H9 (cell line): ENCODE measurements around the gene FBXO38. TPM values are rescaled to one million over a fixed set of nuclear protein-coding genes. Genes with fewer than 3 reads are reported as not detected.

ENCODE experiments used
- DNase-seq: peaks from one replicate; pipeline ENCODE4 v3.0.0-alpha.2; 2017
- H2AFZ ChIP-seq: one replicate; pipeline ENCODE4 v1.6.1; 2013; ENCODE audit warnings: mild to moderate bottlenecking, low read length, control low read depth, moderate library complexity
- H2AK5ac ChIP-seq: 2 replicates; pipeline ENCODE4 v1.6.1; 2013; ENCODE audit warnings: low read length, control low read depth, mixed read lengths; ENCODE audit not compliant: insufficient read length
- H2BK120ac ChIP-seq: one replicate; pipeline ENCODE4 v1.6.1; 2013; ENCODE audit warnings: low read depth, mild to moderate bottlenecking, low read length, control low read depth, inconsistent platforms; ENCODE audit not compliant: poor library complexity, severe bottlenecking
- H2BK12ac ChIP-seq: 2 replicates; pipeline ENCODE4 v1.6.1; 2013; ENCODE audit warnings: low read length, control low read depth, mixed read lengths, low read depth; ENCODE audit not compliant: insufficient read length
- H2BK15ac ChIP-seq: 2 replicates; pipeline ENCODE4 v1.6.1; 2013; ENCODE audit warnings: low read depth, low read length, control low read depth
- H2BK20ac ChIP-seq: one replicate; pipeline ENCODE4 v1.6.1; 2013; ENCODE audit warnings: low read depth, mild to moderate bottlenecking, low read length, control low read depth, inconsistent platforms; ENCODE audit not compliant: poor library complexity, severe bottlenecking
- H2BK5ac ChIP-seq: 2 replicates; pipeline ENCODE4 v1.6.1; 2013; ENCODE audit warnings: low read length, control low read depth, mixed read lengths; ENCODE audit not compliant: insufficient read length
- H3K14ac ChIP-seq: 2 replicates; pipeline ENCODE4 v1.6.1; 2013; ENCODE audit warnings: low read length, control low read depth; ENCODE audit not compliant: insufficient read depth
- H3K18ac ChIP-seq: 2 replicates; pipeline ENCODE4 v1.6.1; 2013; ENCODE audit warnings: low read depth, mild to moderate bottlenecking, mixed read lengths, low read length, control low read depth; ENCODE audit not compliant: insufficient read length
- H3K23ac ChIP-seq: 2 replicates; pipeline ENCODE4 v1.6.1; 2013; ENCODE audit warnings: low read length, control low read depth, mixed read lengths, low read depth; ENCODE audit not compliant: insufficient read length
- H3K23me2 ChIP-seq: 2 replicates; pipeline ENCODE4 v1.6.1; 2013; ENCODE audit warnings: low read depth, mild to moderate bottlenecking, mixed read lengths, low read length, control low read depth; ENCODE audit not compliant: insufficient read length, poor library complexity, severe bottlenecking
- H3K27ac ChIP-seq: 2 replicates; pipeline ENCODE4 v1.5.1; 2013; ENCODE audit warnings: low read length, control low read depth, mixed read lengths, low read depth; ENCODE audit not compliant: insufficient read length
- H3K27me3 ChIP-seq: 2 replicates; pipeline ENCODE4 v1.6.1; 2013; ENCODE audit warnings: low read length, control low read depth, inconsistent platforms; ENCODE audit not compliant: insufficient read depth
- H3K4ac ChIP-seq: 2 replicates; pipeline ENCODE4 v1.6.1; 2013; ENCODE audit warnings: low read depth, mild to moderate bottlenecking, control low read depth, inconsistent platforms, low read length, moderate library complexity
- H3K4me1 ChIP-seq: 2 replicates; pipeline ENCODE4 v1.6.1; 2013; ENCODE audit warnings: low read length, control low read depth, inconsistent platforms; ENCODE audit not compliant: insufficient read depth
- H3K4me2 ChIP-seq: 2 replicates; pipeline ENCODE4 v1.6.1; 2013; ENCODE audit warnings: low read length, control low read depth, mixed read lengths; ENCODE audit not compliant: insufficient read length, insufficient read depth
- H3K56ac ChIP-seq: 2 replicates; pipeline ENCODE4 v1.6.1; 2013; ENCODE audit warnings: low read depth, mild to moderate bottlenecking, mixed read lengths, low read length, control low read depth; ENCODE audit not compliant: insufficient read length
- H3K79me1 ChIP-seq: 2 replicates; pipeline ENCODE4 v1.6.1; 2013; ENCODE audit warnings: low read depth, mild to moderate bottlenecking, moderate library complexity, low read length, control low read depth, inconsistent platforms; ENCODE audit not compliant: insufficient read depth, poor library complexity, severe bottlenecking
- H3K79me2 ChIP-seq: 2 replicates; pipeline ENCODE4 v1.6.1; 2013; ENCODE audit warnings: low read length, control low read depth, inconsistent platforms; ENCODE audit not compliant: insufficient read depth
- H3K9ac ChIP-seq: 2 replicates; pipeline ENCODE4 v1.6.1; 2013; ENCODE audit warnings: low read length, control low read depth, mixed read lengths; ENCODE audit not compliant: insufficient read length; ENCODE audit errors: extremely low read depth
- H3K9me3 ChIP-seq: one replicate; pipeline ENCODE4 v1.6.1; 2013; ENCODE audit warnings: low read depth, low read length, inconsistent platforms; ENCODE audit not compliant: control insufficient read depth
- H3T11ph ChIP-seq: one replicate; pipeline ENCODE4 v1.6.1; 2013; ENCODE audit warnings: mild to moderate bottlenecking, low read length, control low read depth, inconsistent platforms
- H4K20me1 ChIP-seq: one replicate; pipeline ENCODE4 v1.6.1; 2013; ENCODE audit not compliant: control insufficient read depth, insufficient read length, insufficient read depth
- H4K5ac ChIP-seq: 2 replicates; pipeline ENCODE4 v1.6.1; 2013; ENCODE audit warnings: low read depth, mild to moderate bottlenecking, mixed read lengths, low read length, control low read depth; ENCODE audit not compliant: insufficient read length
- H4K8ac ChIP-seq: replicated peaks from 2 replicates; pipeline ENCODE4 v1.6.1; 2013; ENCODE audit warnings: low read length, control low read depth, mixed read lengths, low read depth; ENCODE audit not compliant: insufficient read length
- H4K91ac ChIP-seq: 2 replicates; pipeline ENCODE4 v1.6.1; 2013; ENCODE audit warnings: low read depth, mild to moderate bottlenecking, moderate library complexity, mixed read lengths, low read length, control low read depth; ENCODE audit not compliant: insufficient read length
- H3K27ac Mint-ChIP-seq, 3 experiments: 2 replicates in 2 of 3; 3 replicates in 1 of 3; pipeline ENCODE4 v1.8.0; 2020 to 2021; ENCODE audit warnings: mixed read lengths in 3 of 3, mild to moderate bottlenecking in 1 of 3, moderate library complexity in 1 of 3
- H3K27me3 Mint-ChIP-seq: 2 replicates; pipeline ENCODE4 v1.8.0; 2021; ENCODE audit warnings: low read depth, mild to moderate bottlenecking, moderate library complexity, mixed read lengths
- H3K36me3 Mint-ChIP-seq, 3 experiments: 2 replicates in 2 of 3; 3 replicates in 1 of 3; pipeline ENCODE4 v1.8.0; 2020 to 2021; ENCODE audit warnings: low read depth in 3 of 3, mixed read lengths in 3 of 3; ENCODE audit not compliant: insufficient read depth in 1 of 3
- H3K4me1 Mint-ChIP-seq, 2 experiments: 2 replicates each; pipeline ENCODE4 v1.8.0; 2020; ENCODE audit warnings: mixed read lengths in 2 of 2
- H3K4me3 Mint-ChIP-seq, 2 experiments: 2 replicates in 1 of 2; 3 replicates in 1 of 2; pipeline ENCODE4 v1.8.0; 2020 to 2021; ENCODE audit warnings: mild to moderate bottlenecking in 2 of 2, mixed read lengths in 2 of 2, moderate library complexity in 1 of 2
- H3K9me3 Mint-ChIP-seq, 2 experiments: 2 replicates in 1 of 2; 3 replicates in 1 of 2; pipeline ENCODE4 v1.8.0; 2020; ENCODE audit warnings: mild to moderate bottlenecking in 2 of 2, mixed read lengths in 2 of 2, moderate library complexity in 1 of 2
- CTCF ChIP-seq: fragments of 200-600 bp; sonication (generic); conservative IDR thresholded peaks from 3 replicates; pipeline ENCODE4 v1.8.0; 2021; ENCODE audit warnings: antibody characterized with exemption, mild to moderate bottlenecking
- whole genome bisulfite sequencing: extraction: QIAGEN DNeasy Blood & Tissue Kit; methylation state at CpG from one replicate; pipeline ENCODE4 v1.1.7; 2013; ENCODE audit warnings: missing lambda C conversion rate, low lambda C conversion rate, mixed read lengths; ENCODE audit not compliant: insufficient read length; ENCODE audit errors: extremely low coverage; 5-methylcytosine and 5-hydroxymethylcytosine counted together
- total RNA-seq: library from RNA; stranded (reverse); gene quantifications from 2 replicates; pipeline ENCODE4 v1.2.1, GENCODE V29; 2021

FBXO38 gene
- total RNA-seq, 1 experiment from 2014 or later: 34.6 TPM

DNA sequence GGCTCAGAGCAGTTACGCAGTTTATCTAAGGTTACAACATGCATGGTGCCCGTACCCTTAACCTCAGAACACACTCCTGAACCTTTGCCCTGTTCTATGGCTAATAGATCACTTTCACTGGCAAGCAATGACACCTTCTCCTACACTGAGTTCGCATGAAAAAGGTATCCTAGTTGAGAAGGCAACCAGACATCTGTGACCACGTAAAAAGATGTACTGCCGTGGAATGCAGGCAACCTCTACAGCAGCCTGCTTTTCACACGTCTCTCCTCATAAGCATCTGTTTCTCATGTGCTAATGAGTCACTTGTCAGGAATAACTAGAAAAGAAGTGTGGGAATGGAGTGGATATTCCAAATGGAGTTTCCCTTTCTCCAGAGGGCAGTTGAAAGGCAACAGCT lies 71.4 kb downstream of the FBXO38 start:
- Mint-ChIP-seq H3K9me3 (no peaks in the 10 kb centered on the region; a peak in 1 of 5 replicates), H3K4me1 (peaks cover 26 to 29% of the 10 kb centered on the region in 2 experiments), H3K27me3 (no peaks in the 10 kb centered on the region; the same call in 1 of the 2 replicates), H3K36me3 (no peaks in the 10 kb centered on the region), H3K27ac (no peak overlapping the region), H3K4me3 (no peak overlapping the region)
- Histone ChIP-seq H3K4ac (no peak overlapping the region), H3K14ac (no peak overlapping the region), H2AFZ (no peak overlapping the region), H2BK15ac (no peak overlapping the region), H3K56ac (no peak overlapping the region), H4K91ac (no peak overlapping the region), H3K23ac (no peak overlapping the region), H2BK20ac (no peak overlapping the region), H4K8ac (no peak overlapping the region), H3K79me2 (peaks cover 2% of the 10 kb centered on the region; the same call in 1 of the 2 replicates), H3K79me1 (no peaks in the 10 kb centered on the region), H3K18ac (no peak overlapping the region), H3K9me3 (no peaks in the 10 kb centered on the region), H4K5ac (no peak overlapping the region), H2BK12ac (no peak overlapping the region), H3K4me2 (no peak overlapping the region), H4K20me1 (no peaks in the 10 kb centered on the region), H2BK5ac (no peak overlapping the region), H3K4me1 (peaks cover 6% of the 10 kb centered on the region; the same call in 1 of the 2 replicates), H3K27ac (no peak overlapping the region), H2AK5ac (no peak overlapping the region), H2BK120ac (no peak overlapping the region), H3K9ac (no peak overlapping the region), H3T11ph (no peak overlapping the region), H3K27me3 (no peaks in the 10 kb centered on the region), H3K23me2 (no peaks in the 10 kb centered on the region)
- no peak for TF ChIP-seq CTCF
- WGBS: no CpG with 5 or more reads among the region's 6 CpGs
- DNase-seq: no peak
